Thyroid gland (tissue), 4 donors: ENCODE results near the gene GADL1. TPM values are rescaled to one million over a fixed set of nuclear protein-coding genes. Genes with fewer than 3 reads are reported as not detected.

Experiments
- DNase-seq, 2 donors: peaks; one replicate each; pipeline ENCODE4 v3.0.0-alpha.2; 2019
- H3K27ac ChIP-seq, 3 donors: fragments of 200-600 bp; sonication (generic); 1 replicate in 2 of 3; 2 replicates in 1 of 3; pipeline ENCODE4 v1.5.1; 2016 to 2019; ENCODE audit warnings: mild to moderate bottlenecking in 1 of 3, moderate library complexity in 1 of 3
- H3K27me3 ChIP-seq: fragments of 200-600 bp; sonication (generic); one replicate; pipeline ENCODE4 v1.5.1; 2019
- H3K36me3 ChIP-seq, 2 donors: fragments of 200-600 bp; sonication (generic); one replicate each; pipeline ENCODE4 v1.5.1; 2016 to 2019
- H3K4me1 ChIP-seq, 2 donors: fragments of 200-600 bp; sonication (generic); one replicate each; pipeline ENCODE4 v1.5.1; 2017 to 2019
- H3K4me3 ChIP-seq, 3 donors: fragments of 200-600 bp; sonication (generic); replicated peaks in 1 of 3; 1 replicate in 2 of 3; 2 replicates in 1 of 3; pipeline ENCODE4 v1.5.1; 2016; ENCODE audit warnings: mild to moderate bottlenecking in 1 of 3
- H3K9me3 ChIP-seq: fragments of 200-600 bp; sonication (generic); one replicate; pipeline ENCODE4 v1.5.1; 2017
- POLR2A ChIP-seq, 2 donors: fragments of 450-650 bp; IDR thresholded peaks; one replicate each; pipeline ENCODE4 v1.6.1; 2017; ENCODE audit warnings: antibody characterized with exemption in 2 of 2, mild to moderate bottlenecking in 2 of 2, moderate library complexity in 1 of 2
- WGBS, 2 donors: methylation state at CpG; one replicate each; pipeline ENCODE4 v1.1.5; 2017; 5-methylcytosine and 5-hydroxymethylcytosine counted together
- intact Hi-C: fragments of 100-400 bp; cut with DNase I; formaldehyde crosslinking; loops from one replicate; pipeline ENCODE4 v1.15.1; 2023
- total RNA-seq, 4 donors: library from RNA; depleted of rRNA; stranded (reverse); fragments of >200 nt; gene quantifications; one replicate each; pipeline ENCODE4 v1.2.3, GENCODE V29; 2016
- TF ChIP-seq, protein P1 (sequence below), 6 experiments: fragments of 200-600 bp in 3 of 6; fragments of 450-650 bp in 3 of 6; sonication (generic) in 3 of 6; IDR thresholded peaks; one replicate each; pipeline ENCODE4 v1.5.1; 2016 to 2019; ENCODE audit warnings: antibody characterized with exemption in 6 of 6, mild to moderate bottlenecking in 2 of 6, inconsistent platforms in 1 of 6, moderate library complexity in 1 of 6

The GADL1 gene
- total RNA-seq, 4 donors from 2014 or later, result not detected

DNA sequence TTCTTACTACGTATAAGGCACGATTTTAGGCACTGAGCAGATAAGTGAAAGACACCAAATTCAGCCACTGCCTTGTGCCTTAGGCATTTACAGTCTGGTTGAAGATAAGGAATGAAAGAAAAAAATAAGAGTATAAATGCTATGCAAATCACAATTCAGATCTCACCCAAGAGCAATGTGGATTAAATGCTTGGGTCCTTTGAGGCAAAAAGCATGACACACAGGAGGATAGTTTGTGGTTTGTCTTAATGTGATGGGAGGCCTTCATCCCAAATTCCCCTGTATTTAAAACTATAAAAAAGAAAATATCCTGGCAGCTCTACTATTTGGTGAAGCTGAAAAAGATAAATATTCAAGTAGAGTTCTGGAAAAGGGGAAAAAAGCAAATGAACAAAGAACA lies 208.3 kb downstream of the GADL1 start:
- intact Hi-C loops, result loop anchor here (10.0 kb wide), 1 partner anchor 81 kb away; the partner anchor contains the start of gene TGFBR2

DNA sequence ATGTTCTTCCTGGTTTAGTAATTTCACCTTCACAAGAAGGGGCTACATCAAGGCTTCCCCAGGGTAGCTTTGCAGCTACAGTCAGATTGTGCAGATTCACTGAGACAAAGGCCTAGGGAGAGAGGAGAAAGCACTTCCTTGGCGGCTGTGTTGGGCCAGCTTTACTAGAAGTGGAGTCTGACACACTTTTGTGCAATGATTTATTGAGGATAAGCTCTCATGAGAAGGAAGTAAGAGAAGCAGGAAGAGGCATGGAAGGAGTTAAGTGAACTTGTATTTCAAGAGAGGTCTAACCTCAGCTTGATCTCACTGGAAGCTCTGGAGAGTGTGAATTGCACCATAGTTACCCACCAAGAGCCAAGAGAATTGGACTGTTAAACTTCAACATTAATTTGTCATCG lies 209.2 kb downstream of the GADL1 start:
- WGBS, 2 donors, result 91 to 95% methylated on average over 2 of the region's 2 CpGs
- TF ChIP-seq, protein P1, sequence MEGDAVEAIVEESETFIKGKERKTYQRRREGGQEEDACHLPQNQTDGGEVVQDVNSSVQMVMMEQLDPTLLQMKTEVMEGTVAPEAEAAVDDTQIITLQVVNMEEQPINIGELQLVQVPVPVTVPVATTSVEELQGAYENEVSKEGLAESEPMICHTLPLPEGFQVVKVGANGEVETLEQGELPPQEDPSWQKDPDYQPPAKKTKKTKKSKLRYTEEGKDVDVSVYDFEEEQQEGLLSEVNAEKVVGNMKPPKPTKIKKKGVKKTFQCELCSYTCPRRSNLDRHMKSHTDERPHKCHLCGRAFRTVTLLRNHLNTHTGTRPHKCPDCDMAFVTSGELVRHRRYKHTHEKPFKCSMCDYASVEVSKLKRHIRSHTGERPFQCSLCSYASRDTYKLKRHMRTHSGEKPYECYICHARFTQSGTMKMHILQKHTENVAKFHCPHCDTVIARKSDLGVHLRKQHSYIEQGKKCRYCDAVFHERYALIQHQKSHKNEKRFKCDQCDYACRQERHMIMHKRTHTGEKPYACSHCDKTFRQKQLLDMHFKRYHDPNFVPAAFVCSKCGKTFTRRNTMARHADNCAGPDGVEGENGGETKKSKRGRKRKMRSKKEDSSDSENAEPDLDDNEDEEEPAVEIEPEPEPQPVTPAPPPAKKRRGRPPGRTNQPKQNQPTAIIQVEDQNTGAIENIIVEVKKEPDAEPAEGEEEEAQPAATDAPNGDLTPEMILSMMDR (IDR thresholded peaks at IDR 0.05), result no peak
- TF ChIP-seq POLR2A (IDR thresholded peaks at IDR 0.05), result no peak
- Histone ChIP-seq H3K4me3 (no peak overlapping the region), H3K27me3 (no peaks in the 10 kb centered on the region), H3K9me3 (no peaks in the 10 kb centered on the region), H3K36me3 (no peaks in the 10 kb centered on the region), H3K27ac (peak overlapping the region in 2 of 3 donors; percentile 6 to 34), H3K4me1 (peaks cover 47 to 70% of the 10 kb centered on the region in 2 donors)
- intact Hi-C loops, result loop anchor here (10.0 kb wide), 1 partner anchor 80 kb away; the partner anchor contains the start of gene TGFBR2
- DNase-seq, result no peak

More for the DNA sequence above, 208.3 kb downstream of the GADL1 start:
- no peak for DNase-seq
- H3K36me3 ChIP-seq, result no peaks in the 10 kb centered on the region
- TF ChIP-seq POLR2A (IDR thresholded peaks at IDR 0.05), result no peak
- TF ChIP-seq, protein P1 (IDR thresholded peaks at IDR 0.05), result no peak
- H3K4me1 ChIP-seq, result peaks cover 52 to 74% of the 10 kb centered on the region in 2 donors
- no peaks in the 10 kb centered on the region for H3K27me3 ChIP-seq
- H3K27ac ChIP-seq, result no peak overlapping the region
- no peak overlapping the region for H3K4me3 ChIP-seq
- no peaks in the 10 kb centered on the region for H3K9me3 ChIP-seq
- WGBS, 2 donors, result 93 to 94% methylated on average over 2 of the region's 2 CpGs

DNA sequence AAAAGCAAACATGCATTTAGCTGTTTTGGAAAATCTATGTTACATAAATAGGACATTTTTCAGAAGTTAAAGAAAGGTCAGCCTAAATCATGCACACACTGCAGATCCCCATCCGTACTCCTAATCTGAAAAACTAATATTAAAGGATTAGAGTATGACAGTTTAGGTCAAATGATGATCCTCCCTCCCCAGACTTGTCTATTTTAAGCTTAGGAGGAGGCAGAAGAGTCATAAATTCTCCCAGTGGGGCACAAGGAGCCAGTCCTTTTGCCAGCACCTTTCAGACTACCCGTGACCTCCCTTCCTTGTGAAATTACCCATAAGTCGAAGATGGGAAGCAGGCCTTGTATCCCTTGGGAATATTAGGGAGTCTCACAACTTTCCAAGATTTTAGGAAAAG lies 210.1 kb downstream of the GADL1 start:
- TF ChIP-seq POLR2A (IDR thresholded peaks at IDR 0.05), result no peak
- TF ChIP-seq, protein P1 (IDR thresholded peaks at IDR 0.05), result no peak
- no peak overlapping the region for H3K4me3 ChIP-seq
- peaks cover 38 to 67% of the 10 kb centered on the region in 2 donors for H3K4me1 ChIP-seq
- peaks cover under 1% of the 10 kb centered on the region in 2 donors for H3K36me3 ChIP-seq
- H3K9me3 ChIP-seq, result no peaks in the 10 kb centered on the region
- WGBS, 2 donors, result 77 to 84% methylated on average over 3 of the region's 3 CpGs
- H3K27ac ChIP-seq, result peak overlapping the region in 2 of 3 donors; percentile 25 to 34
- no peaks in the 10 kb centered on the region for H3K27me3 ChIP-seq
- no peak for DNase-seq
- intact Hi-C loops, result loop anchor here (10.0 kb wide), 1 partner anchor 80 kb away; the partner anchor contains the start of gene TGFBR2

DNA sequence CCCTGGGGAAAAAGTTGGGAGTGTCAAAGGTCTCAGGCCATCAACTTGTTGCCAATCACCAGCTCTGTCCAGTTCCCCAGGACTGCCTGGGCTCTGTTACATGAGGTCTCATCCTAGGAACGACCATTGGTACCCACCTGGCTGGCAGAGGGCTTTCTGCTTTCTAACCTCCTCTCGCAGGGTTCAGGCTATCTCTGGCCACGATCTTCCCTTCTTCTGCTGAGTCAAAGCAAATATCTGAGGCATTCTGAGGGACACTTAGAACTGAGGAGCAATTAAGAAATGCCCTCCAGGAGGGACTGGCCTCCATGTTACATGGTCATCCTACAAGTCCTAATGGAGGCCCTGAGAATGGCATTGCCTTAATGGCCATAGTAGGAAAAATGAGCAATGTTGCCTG lies 210.7 kb downstream of the GADL1 start:
- Histone ChIP-seq H3K9me3 (no peaks in the 10 kb centered on the region), H3K27ac (no peak overlapping the region), H3K36me3 (peaks cover 6 to 7% of the 10 kb centered on the region in 2 donors), H3K4me1 (peaks cover 32 to 66% of the 10 kb centered on the region in 2 donors), H3K27me3 (no peaks in the 10 kb centered on the region), H3K4me3 (no peak overlapping the region)
- intact Hi-C loops, result loop anchor here (10.0 kb wide), 1 partner anchor 79 kb away; the partner anchor contains the start of gene TGFBR2
- DNase-seq, result no peak
- TF ChIP-seq, protein P1 (IDR thresholded peaks at IDR 0.05), result no peak
- no peak for TF ChIP-seq POLR2A (IDR thresholded peaks at IDR 0.05)
- 93 to 94% methylated on average over 3 of the region's 3 CpGs for WGBS, 2 donors

DNA sequence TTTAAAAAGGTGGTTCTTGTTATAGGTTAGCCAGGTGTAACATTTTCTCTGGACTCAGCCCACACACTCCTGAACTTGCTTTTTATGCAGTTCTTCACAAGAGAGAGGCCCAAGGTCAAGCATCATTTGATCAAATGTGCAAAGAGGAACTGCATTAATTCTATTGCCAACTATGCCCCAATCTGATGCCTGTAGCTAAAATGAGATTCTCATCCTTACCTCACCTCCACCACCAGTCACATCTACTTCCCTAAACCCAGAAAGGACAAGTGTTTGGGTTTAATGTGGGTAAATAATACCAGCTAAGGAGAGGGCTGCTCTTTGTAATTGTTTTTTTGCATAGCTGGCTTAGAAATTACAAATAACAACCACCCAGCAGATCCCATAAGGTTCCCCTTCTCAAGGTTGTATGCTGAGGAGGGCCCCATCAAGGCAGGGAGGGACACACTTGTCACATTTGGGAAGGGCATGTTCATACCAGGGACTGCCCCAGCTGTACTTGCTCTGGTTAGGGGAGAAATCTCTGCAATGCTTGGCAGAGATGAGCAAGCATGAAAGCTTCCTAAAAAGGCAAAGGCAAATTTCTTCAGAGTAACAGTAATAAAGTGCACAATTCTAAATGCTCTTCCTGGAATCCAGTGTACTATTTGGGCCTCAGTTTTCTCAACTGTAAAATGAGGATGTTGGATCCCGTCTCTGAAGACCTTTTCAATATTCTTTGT lies 211.9 kb downstream of the GADL1 start:
- Histone ChIP-seq H3K36me3 (peaks cover 8 to 11% of the 10 kb centered on the region in 2 donors), H3K27ac (peak overlapping the region in 2 of 3 donors; percentile 21 to 63), H3K4me1 (peaks cover 26 to 57% of the 10 kb centered on the region in 2 donors), H3K4me3 (no peak overlapping the region), H3K27me3 (no peaks in the 10 kb centered on the region), H3K9me3 (no peaks in the 10 kb centered on the region)
- intact Hi-C loops, result loop anchor here (10.0 kb wide), 1 partner anchor 78 kb away; the partner anchor contains the start of gene TGFBR2
- no peak for TF ChIP-seq POLR2A (IDR thresholded peaks at IDR 0.05)
- TF ChIP-seq, protein P1 (IDR thresholded peaks at IDR 0.05), result no peak
- DNase-seq, result peak in 1 of 2 donors; percentile 28
- 71 to 88% methylated on average over 1 of the region's 1 CpG for WGBS, 2 donors
